H1 (cell line): ENCODE data around the gene GHRH. TPM values are rescaled to one million over a fixed set of nuclear protein-coding genes. Genes with fewer than 3 reads are reported as not detected.
A peak's percentile ranks its signal among the peaks of the same experiment; 100 is the strongest.

Experiments used
- CTCF ChIA-PET: fragments of 300-600 bp; sonication (Branson Sonifier 250); formaldehyde crosslinking; loops from one replicate; lab custom pipeline; 2021; ENCODE audit not compliant: partially characterized antibody; lab: Charles Lee
- POLR2A ChIA-PET: fragments of 300-600 bp; sonication (Branson Sonifier 250); formaldehyde crosslinking; loops from one replicate; lab custom pipeline; 2021; ENCODE audit warnings: inconsistent platforms; ENCODE audit not compliant: partially characterized antibody; lab: Charles Lee
- DNase-seq, 2 experiments: peaks; one replicate each; pipeline versions ENCODE4 v3.0.0 to v3.0.0-alpha.2; 2010 to 2022; ENCODE audit warnings: low spot score in 2 of 2, low read depth in 1 of 2, mixed read lengths in 1 of 2
- FAIRE-seq: peaks from 2 replicates; lab custom pipeline; 2011; peaks lifted over from hg19 to GRCh38; lab: Jason Lieb, UNC
- H2AFZ ChIP-seq: 2 replicates; pipeline ENCODE4 v1.8.1; 2012; ENCODE audit warnings: low read length, inconsistent platforms
- H2AK5ac ChIP-seq: 2 replicates; pipeline ENCODE4 v1.6.1; 2013; ENCODE audit warnings: low read depth, low read length
- H2BK120ac ChIP-seq: replicated peaks from 2 replicates; pipeline ENCODE3; 2013; ENCODE audit warnings: low read depth, low read length, inconsistent platforms
- H2BK12ac ChIP-seq: 2 replicates; pipeline ENCODE4 v1.6.1; 2013; ENCODE audit warnings: low read depth, low read length
- H2BK15ac ChIP-seq: 2 replicates; pipeline ENCODE4 v1.6.1; 2013; ENCODE audit warnings: low read length
- H2BK20ac ChIP-seq: 2 replicates; pipeline ENCODE4 v1.6.1; 2013; ENCODE audit warnings: low read length
- H2BK5ac ChIP-seq: 2 replicates; pipeline ENCODE4 v1.6.1; 2013; ENCODE audit warnings: low read depth, low read length
- H3K14ac ChIP-seq: 2 replicates; pipeline ENCODE4 v1.6.1; 2013; ENCODE audit warnings: inconsistent platforms; ENCODE audit not compliant: insufficient read length
- H3K18ac ChIP-seq: 2 replicates; pipeline ENCODE4 v1.6.1; 2013; ENCODE audit warnings: low read length; ENCODE audit errors: extremely low read depth
- H3K23ac ChIP-seq: 2 replicates; pipeline ENCODE4 v1.6.1; 2013; ENCODE audit warnings: inconsistent platforms; ENCODE audit not compliant: insufficient read length
- H3K23me2 ChIP-seq: 2 replicates; pipeline ENCODE4 v1.6.1; 2013; ENCODE audit warnings: low read depth, low read length
- H3K27ac ChIP-seq: 2 replicates; pipeline ENCODE4 v1.6.1; 2011; ENCODE audit warnings: low read depth, low read length, inconsistent platforms
- H3K27me3 ChIP-seq, 4 experiments: replicated peaks in 1 of 4; 1 replicate in 1 of 4; 2 replicates in 3 of 4; pipeline versions ENCODE4 v1.6.1 to v1.8.1; 2011 to 2013; ENCODE audit warnings: low read length in 3 of 4, mild to moderate bottlenecking in 3 of 4, inconsistent platforms in 2 of 4, mixed read lengths in 2 of 4, moderate library complexity in 1 of 4; ENCODE audit not compliant: control insufficient read depth in 3 of 4, insufficient read depth in 3 of 4; ENCODE audit errors: extremely low read depth in 1 of 4
- H3K36me3 ChIP-seq, 4 experiments: 2 replicates each; pipeline versions ENCODE4 v1.6.1 to v1.8.1; 2011 to 2013; ENCODE audit warnings: mild to moderate bottlenecking in 4 of 4, low read length in 3 of 4, moderate library complexity in 2 of 4, control low read depth in 1 of 4, inconsistent platforms in 1 of 4; ENCODE audit not compliant: insufficient read depth in 4 of 4, control insufficient read depth in 2 of 4
- H3K4ac ChIP-seq: replicated peaks from 2 replicates; pipeline ENCODE3; 2013; ENCODE audit warnings: low read length, low read depth, mixed read lengths, inconsistent platforms; ENCODE audit not compliant: insufficient read length
- H3K4me1 ChIP-seq, 4 experiments: replicated peaks in 1 of 4; 1 replicate in 1 of 4; 2 replicates in 3 of 4; pipeline versions ENCODE4 v1.6.1 to v1.8.1; 2011 to 2013; ENCODE audit warnings: low read length in 3 of 4, inconsistent platforms in 2 of 4, mixed read lengths in 1 of 4; ENCODE audit not compliant: insufficient read depth in 4 of 4, control insufficient read depth in 3 of 4
- H3K4me2 ChIP-seq, 2 experiments: 2 replicates each; pipeline versions ENCODE4 v1.6.1 to v1.8.1; 2011 to 2013; ENCODE audit warnings: low read depth in 2 of 2, low read length in 2 of 2, control low read depth in 1 of 2, inconsistent platforms in 1 of 2, mild to moderate bottlenecking in 1 of 2; ENCODE audit not compliant: insufficient read depth in 1 of 2
- H3K4me3 ChIP-seq, 4 experiments: fragments of 200-600, 300-600 bp in 1 of 4; sonication (generic), shearing (Covaris generic), sonication (Bioruptor Twin) in 1 of 4; 2 replicates each; pipeline versions ENCODE4 v1.5.1 to v1.8.1; 2011 to 2016; ENCODE audit warnings: low read length in 4 of 4, low read depth in 3 of 4, control low read depth in 2 of 4, inconsistent platforms in 2 of 4, mild to moderate bottlenecking in 2 of 4, mixed read lengths in 1 of 4, moderate library complexity in 1 of 4; ENCODE audit not compliant: insufficient read depth in 2 of 4; ENCODE audit errors: extremely low read depth in 1 of 4
- H3K56ac ChIP-seq: replicated peaks from 2 replicates; pipeline ENCODE3; 2013; ENCODE audit warnings: low read depth, mild to moderate bottlenecking, mixed read lengths, low read length, inconsistent platforms; ENCODE audit not compliant: insufficient read length
- H3K79me1 ChIP-seq: 2 replicates; pipeline ENCODE4 v1.6.1; 2013; ENCODE audit warnings: low read depth, low read length, control low read depth
- H3K79me2 ChIP-seq, 2 experiments: 2 replicates each; pipeline versions ENCODE4 v1.6.1 to v1.8.1; 2012 to 2013; ENCODE audit warnings: low read length in 2 of 2, mild to moderate bottlenecking in 2 of 2, inconsistent platforms in 1 of 2; ENCODE audit not compliant: insufficient read depth in 2 of 2, control insufficient read depth in 1 of 2
- H3K9ac ChIP-seq, 4 experiments: replicated peaks in 1 of 4; 1 replicate in 1 of 4; 2 replicates in 3 of 4; pipeline versions ENCODE4 v1.6.1 to v1.8.1; 2011 to 2013; ENCODE audit warnings: low read depth in 3 of 4, low read length in 3 of 4, control low read depth in 2 of 4, mild to moderate bottlenecking in 2 of 4, moderate library complexity in 2 of 4, inconsistent platforms in 1 of 4; ENCODE audit errors: extremely low read depth in 1 of 4
- H3K9me3 ChIP-seq, 2 experiments: 2 replicates each; pipeline versions ENCODE4 v1.6.1 to v1.8.1; 2012 to 2013; ENCODE audit warnings: mild to moderate bottlenecking in 2 of 2, moderate library complexity in 2 of 2, control low read depth in 1 of 2, inconsistent platforms in 1 of 2, low read depth in 1 of 2, low read length in 1 of 2, mixed read lengths in 1 of 2; ENCODE audit not compliant: insufficient read depth in 2 of 2
- H4K20me1 ChIP-seq, 2 experiments: replicated peaks in 1 of 2; 2 replicates each; pipeline versions ENCODE3 to v1.8.1; 2011 to 2013; ENCODE audit warnings: inconsistent platforms in 2 of 2, low read length in 2 of 2, mild to moderate bottlenecking in 1 of 2; ENCODE audit not compliant: insufficient read depth in 2 of 2, control insufficient read depth in 1 of 2
- H4K5ac ChIP-seq: 2 replicates; pipeline ENCODE4 v1.6.1; 2013; ENCODE audit warnings: low read length, low read depth, mixed read lengths, inconsistent platforms; ENCODE audit not compliant: insufficient read length
- H4K8ac ChIP-seq: 2 replicates; pipeline ENCODE4 v1.8.0; 2013; ENCODE audit warnings: mild to moderate bottlenecking, moderate library complexity, low read length, inconsistent platforms; ENCODE audit not compliant: insufficient read depth; ENCODE audit errors: extremely low read depth
- H4K91ac ChIP-seq: replicated peaks from 2 replicates; pipeline ENCODE3; 2013; ENCODE audit warnings: low read length, mixed read lengths, inconsistent platforms; ENCODE audit not compliant: insufficient read length
- CBX5 ChIP-seq: fragments of 300-800, 300-1000 bp; sonication (generic); IDR thresholded peaks from 2 replicates; pipeline ENCODE4 v1.7.1; 2016; ENCODE audit warnings: antibody characterized with exemption, low read length, low read depth
- HDAC2 ChIP-seq, 2 experiments: fragments of 300-600 bp in 1 of 2; sonication (generic) in 1 of 2; IDR thresholded peaks; 2 replicates each; pipeline ENCODE4 v1.6.1; 2011 to 2012; ENCODE audit warnings: low read depth in 2 of 2, low read length in 2 of 2, mild to moderate bottlenecking in 2 of 2, moderate library complexity in 2 of 2, borderline replicate concordance in 1 of 2, inconsistent platforms in 1 of 2
- JUN ChIP-seq: IDR thresholded peaks from 2 replicates; pipeline ENCODE4 v1.6.1; 2011; ENCODE audit warnings: low read depth, mild to moderate bottlenecking, improper control_type of control experiment, low read length
- RFX5 ChIP-seq: IDR thresholded peaks from 2 replicates; pipeline ENCODE4 v1.6.1; 2011; ENCODE audit warnings: low read depth, low read length, improper control_type of control experiment, borderline replicate concordance
- RNF2 ChIP-seq: fragments of 200-900, 300-1000 bp; sonication (generic); IDR thresholded peaks from 2 replicates; pipeline ENCODE4 v1.7.1; 2016; ENCODE audit warnings: borderline replicate concordance, low read depth, mild to moderate bottlenecking, antibody characterized with exemption, low read length; ENCODE audit not compliant: poor library complexity, severe bottlenecking; ENCODE audit errors: missing control alignments
- RXRA ChIP-seq: IDR thresholded peaks from 2 replicates; pipeline ENCODE4 v1.6.1; 2011; ENCODE audit warnings: low read depth, mild to moderate bottlenecking, low read length, moderate library complexity; ENCODE audit not compliant: insufficient read depth
- SIN3A ChIP-seq, 2 experiments: IDR thresholded peaks in 1 of 2; conservative IDR thresholded peaks in 1 of 2; 2 replicates each; pipeline ENCODE4 v1.6.1; 2011 to 2012; ENCODE audit warnings: low read length in 2 of 2, improper control_type of control experiment in 1 of 2, low read depth in 1 of 2, mild to moderate bottlenecking in 1 of 2
- SRF ChIP-seq: IDR thresholded peaks from 2 replicates; pipeline ENCODE4 v1.6.1; 2011; ENCODE audit warnings: mild to moderate bottlenecking, low read depth, low read length, moderate library complexity
- WGBS, 2 experiments: shearing (Covaris generic) in 1 of 2; methylation state at CpG; one replicate each; pipeline versions ENCODE4 v1.1.6 to v1.1.7; 2013 to 2015; ENCODE audit warnings: low lambda C conversion rate in 2 of 2, mixed read lengths in 2 of 2, inconsistent platforms in 1 of 2, low coverage in 1 of 2, missing lambda C conversion rate in 1 of 2; ENCODE audit not compliant: insufficient replicate concordance in 2 of 2, insufficient coverage in 1 of 2, insufficient read length in 1 of 2; ENCODE audit errors: extremely low coverage in 1 of 2, missing lambda C conversion rate in 1 of 2; 5-methylcytosine and 5-hydroxymethylcytosine counted together
- polyA plus RNA-seq, 7 experiments: library from polyadenylated mRNA; depleted of rRNA in 3 of 7; stranded (reverse) in 5 of 7; unstranded in 2 of 7; fragments of >200 nt in 5 of 7; fragments of 200-250 nt in 2 of 7; gene quantifications; 1 replicate in 5 of 7; 2 replicates in 1 of 7; 4 replicates in 1 of 7; pipeline versions ENCODE4 v1.2.1 to v1.2.3, GENCODE V29; 2011 to 2013; ENCODE audit warnings: missing spikeins in 2 of 7, mixed read lengths in 2 of 7
- total RNA-seq: library from RNA; stranded (reverse); fragmentation: NEBNext Ultra II Directional; extraction: Animal tissue kit (Norgen Biotek cat#: 25700); gene quantifications from 2 replicates; pipeline ENCODE4 v1.2.1, GENCODE V29; 2021
- TF ChIP-seq, protein P1 (sequence below): IDR thresholded peaks from 2 replicates; pipeline ENCODE4 v1.6.1; 2012; ENCODE audit warnings: low read length, inconsistent platforms
- TF ChIP-seq, protein P2 (sequence below): IDR thresholded peaks from 2 replicates; pipeline ENCODE4 v1.6.1; 2012; ENCODE audit warnings: inconsistent platforms

GHRH gene
- total and polyA plus RNA-seq, 2 of the 8 experiments (the other 6 are each of a cell fraction or from before 2014, with no cell fraction given), result not detected

DNA sequence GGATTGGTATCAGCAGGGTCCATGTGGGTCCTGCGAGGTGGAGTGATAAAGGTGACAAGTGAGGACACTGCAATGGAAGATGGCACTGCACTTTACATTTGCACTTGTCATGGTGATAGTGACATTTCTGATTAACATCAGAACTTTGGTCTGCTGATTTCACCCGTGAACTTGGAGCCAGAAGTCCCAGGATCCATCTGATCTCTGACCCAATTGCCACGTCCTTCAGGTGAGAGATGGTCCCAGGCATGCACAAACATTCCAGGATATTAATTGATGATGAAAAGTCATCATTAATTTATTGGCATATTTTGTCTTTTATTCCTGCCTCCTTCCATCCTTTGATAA, 9.8 kb upstream of the GHRH start:
- Histone ChIP-seq H3K4ac (no peak overlapping the region), H3K23ac (no peak overlapping the region), H2BK20ac (no peak overlapping the region), H3K9me3 (0 out of 4 replicates have a peak, but pooled peaks cover 0 to 4% of the 10 kb centered on the region in 2 experiments), H3K79me2 (no peaks in the 10 kb centered on the region), H4K20me1 (no peaks in the 10 kb centered on the region), H3K23me2 (no peaks in the 10 kb centered on the region), H4K91ac (no peak overlapping the region), H3K36me3 (no peaks in the 10 kb centered on the region), H3K79me1 (no peaks in the 10 kb centered on the region), H3K14ac (no peak overlapping the region), H4K5ac (no peak overlapping the region), H3K18ac (no peak overlapping the region), H2BK15ac (no peak overlapping the region), H3K56ac (no peak overlapping the region), H3K27me3 (no peaks in the 10 kb centered on the region), H2AFZ (no peak overlapping the region), H3K9ac (no peak overlapping the region), H3K27ac (no peak overlapping the region), H3K4me3 (no peak overlapping the region), H2BK12ac (0 out of 2 replicates have a peak overlapping the region, but pooled peaks have one; percentile 79), H2AK5ac (no peak overlapping the region), H2BK5ac (no peak overlapping the region), H3K4me2 (no peak overlapping the region), H3K4me1 (peaks cover 4 to 14% (median 11%) of the 10 kb centered on the region in 4 experiments), H2BK120ac (no peak overlapping the region), H4K8ac (no peak overlapping the region)
- ChIA-PET CTCF (interaction anchor here (0.7 to 10.0 kb wide), 17 partner anchors 12 to 345 kb away, joined by 3 to 91 read pairs (median 8); no protein-coding TSS in a partner anchor), POLR2A (no interaction called here)
- WGBS, 2 experiments, result 89% methylated on average over 3 of the region's 3 CpGs; no CpG with 5 or more reads in 1 of the 2 experiments
- DNase-seq (no peak), FAIRE-seq (no peak)
- TF ChIP-seq SRF, result no peak
- no peak for TF ChIP-seq RFX5
- no peak for TF ChIP-seq JUN
- no peak for TF ChIP-seq CBX5
- TF ChIP-seq, protein P1, sequence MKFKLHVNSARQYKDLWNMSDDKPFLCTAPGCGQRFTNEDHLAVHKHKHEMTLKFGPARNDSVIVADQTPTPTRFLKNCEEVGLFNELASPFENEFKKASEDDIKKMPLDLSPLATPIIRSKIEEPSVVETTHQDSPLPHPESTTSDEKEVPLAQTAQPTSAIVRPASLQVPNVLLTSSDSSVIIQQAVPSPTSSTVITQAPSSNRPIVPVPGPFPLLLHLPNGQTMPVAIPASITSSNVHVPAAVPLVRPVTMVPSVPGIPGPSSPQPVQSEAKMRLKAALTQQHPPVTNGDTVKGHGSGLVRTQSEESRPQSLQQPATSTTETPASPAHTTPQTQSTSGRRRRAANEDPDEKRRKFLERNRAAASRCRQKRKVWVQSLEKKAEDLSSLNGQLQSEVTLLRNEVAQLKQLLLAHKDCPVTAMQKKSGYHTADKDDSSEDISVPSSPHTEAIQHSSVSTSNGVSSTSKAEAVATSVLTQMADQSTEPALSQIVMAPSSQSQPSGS, result no peak
- TF ChIP-seq RNF2, result no peak
- no peak for TF ChIP-seq RXRA
- TF ChIP-seq, protein P2, sequence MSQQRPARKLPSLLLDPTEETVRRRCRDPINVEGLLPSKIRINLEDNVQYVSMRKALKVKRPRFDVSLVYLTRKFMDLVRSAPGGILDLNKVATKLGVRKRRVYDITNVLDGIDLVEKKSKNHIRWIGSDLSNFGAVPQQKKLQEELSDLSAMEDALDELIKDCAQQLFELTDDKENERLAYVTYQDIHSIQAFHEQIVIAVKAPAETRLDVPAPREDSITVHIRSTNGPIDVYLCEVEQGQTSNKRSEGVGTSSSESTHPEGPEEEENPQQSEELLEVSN, result no peak
- no peak for TF ChIP-seq HDAC2 (IDR thresholded peaks at IDR 0.05; ENCODE audit: borderline replicate concordance in 1 of 2, low read depth in 2 of 2, low read length in 2 of 2)
- no peak for TF ChIP-seq SIN3A (conservative IDR thresholded peaks at IDR 0.05 in 1 of 2, IDR thresholded peaks at IDR 0.05 in 1 of 2; ENCODE audit: low read depth in 1 of 2, low read length in 2 of 2)
